NCI-H146 treated with DMSO at 0.1 percent for 48 hours (cell line): ENCODE measurements around the gene CHD5.
"Not testable (repeated sequence)": the region's sequence is repeated elsewhere in the genome, so short reads cannot be mapped to it uniquely, and the experiment has no call there.

Experiments
- DNase-seq: peaks from one replicate; lab custom pipeline; 2025; ENCODE audit not compliant: unreplicated experiment; lab: John Stamatoyannopoulos, UW

Gene CHD5

DNA sequence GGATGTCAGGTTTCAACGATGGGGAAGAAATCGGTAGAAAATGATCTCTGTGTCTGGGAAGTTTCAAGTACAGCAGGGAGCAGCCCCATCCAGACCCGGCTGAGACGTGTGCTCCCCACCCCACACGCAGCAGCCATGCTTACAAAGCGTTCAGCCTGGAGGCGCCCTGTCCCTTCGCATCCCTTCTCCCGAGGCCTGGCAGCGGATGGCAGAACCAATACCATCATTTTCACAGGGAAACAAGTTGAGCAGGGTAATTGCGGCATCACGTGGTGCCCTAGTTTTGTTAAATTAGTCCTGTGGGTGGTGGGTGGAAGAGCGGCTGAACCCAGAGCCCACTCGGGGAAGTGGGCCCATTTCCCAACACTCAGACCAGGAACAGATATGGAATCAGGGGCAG lies 110.5 kb downstream of the CHD5 start:
- no peak for DNase-seq

- no peak for DNase-seq
Measured at GRCh38 chr1:6068932-6069331, 111.2 kb downstream of the CHD5 start.

- no peak for DNase-seq
Measured at GRCh38 chr1:6068073-6068472, 112.0 kb downstream of the CHD5 start.

DNA sequence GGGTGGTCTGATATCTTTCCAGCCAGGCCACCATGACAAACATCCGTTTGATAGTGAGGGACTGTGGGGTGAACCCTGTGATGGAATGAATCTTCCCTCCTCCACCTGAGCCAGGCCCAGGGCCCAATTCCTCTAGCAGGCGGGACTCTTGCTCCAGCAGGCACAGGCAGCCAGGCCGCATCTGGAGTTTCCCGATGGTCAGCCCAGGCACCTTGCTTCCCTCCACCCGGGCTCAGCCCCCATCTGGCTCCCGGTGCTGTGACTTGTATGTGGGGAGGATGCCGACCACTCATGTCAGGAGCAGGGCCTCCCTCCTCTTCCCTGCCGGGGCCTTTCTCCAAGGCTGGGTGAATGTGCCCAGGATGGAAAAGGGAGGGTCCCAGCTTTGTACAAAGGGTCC lies 113.4 kb downstream of the CHD5 start:
- DNase-seq = no peak

- no peak for DNase-seq
Measured at GRCh38 chr1:6065093-6065858, 114.8 kb downstream of the CHD5 start.

DNA sequence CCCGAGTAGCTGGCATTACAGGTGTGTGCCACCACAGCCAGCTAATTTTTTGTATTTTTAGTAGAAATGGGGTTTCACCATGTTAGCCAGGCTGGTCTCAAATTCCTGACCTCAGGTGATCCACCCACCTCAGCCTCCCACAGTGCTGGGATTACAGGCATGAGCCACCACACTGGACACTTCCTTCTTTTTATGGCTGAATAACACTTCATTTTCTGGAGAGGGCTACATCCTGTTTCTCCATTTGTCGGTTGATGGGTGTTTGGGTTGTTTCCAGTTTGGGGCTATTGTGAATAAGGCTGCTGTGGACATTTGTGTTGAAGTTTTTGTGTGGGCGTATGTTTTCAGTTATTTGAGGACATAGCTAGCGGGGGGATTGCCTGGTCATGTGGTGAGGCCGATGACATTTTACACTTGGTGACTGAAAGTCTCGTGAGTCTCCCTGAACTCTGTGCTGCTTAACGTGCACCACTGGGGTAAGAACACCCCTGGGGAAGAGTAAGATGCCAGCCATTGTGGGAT lies 116.5 kb downstream of the CHD5 start:
- DNase-seq = not testable (repeated sequence)

DNA sequence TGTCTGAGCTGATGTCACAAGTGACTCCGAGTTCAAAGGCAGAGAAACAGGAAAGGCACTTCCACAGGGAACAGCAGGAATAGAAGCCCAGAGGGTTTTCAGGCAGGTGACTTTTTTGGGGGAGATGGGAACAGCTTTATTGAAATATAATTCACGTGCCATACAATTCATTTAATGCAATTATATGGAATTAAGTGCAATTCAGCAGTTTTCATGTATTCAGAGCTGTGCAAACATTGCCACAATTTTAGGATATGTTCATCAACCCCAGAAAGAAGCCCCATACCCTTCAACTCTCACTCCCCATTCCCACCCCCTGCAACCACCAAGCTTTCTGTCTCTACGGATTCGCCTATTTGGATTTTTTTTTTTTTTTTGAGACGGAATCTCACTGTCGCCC lies 117.5 kb downstream of the CHD5 start:
- no peak for DNase-seq

GRCh38 chr1:6059866-6060265 lies 120.3 kb downstream of the CHD5 start:
- DNase-seq = no peak

DNA sequence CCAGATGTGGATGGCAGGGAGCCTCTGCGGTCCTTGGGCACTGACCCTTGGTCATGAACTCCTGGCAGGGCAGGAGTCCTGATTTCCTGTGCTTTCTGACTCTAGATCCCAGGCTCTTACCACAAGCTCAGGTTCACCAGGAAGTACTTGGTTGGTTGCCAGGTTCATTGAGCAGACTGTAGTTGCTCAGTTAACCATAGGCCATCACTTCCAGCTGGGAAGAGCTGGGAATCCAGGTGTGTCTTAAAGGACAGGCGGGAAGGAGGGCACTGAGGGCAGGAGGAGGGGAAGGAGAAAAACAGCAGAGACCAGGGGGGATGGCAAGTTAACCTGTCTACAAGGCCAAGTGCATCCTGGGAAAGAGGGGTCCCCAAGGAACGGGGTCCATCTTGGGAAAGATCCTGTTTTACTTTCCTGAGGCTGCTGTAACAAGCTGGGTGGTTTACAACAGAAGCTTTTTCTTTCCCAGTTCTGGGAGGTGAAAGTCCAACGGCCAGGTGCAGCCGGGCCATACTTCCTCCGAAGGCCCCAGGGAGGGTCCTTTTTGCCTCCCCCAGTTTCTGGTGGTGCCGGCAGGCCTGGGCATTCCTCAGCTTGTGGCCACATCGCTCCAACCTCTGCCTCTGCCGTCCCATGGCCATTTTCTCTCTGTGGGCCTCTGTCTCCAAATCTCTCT lies 122.8 kb downstream of the CHD5 start:
- DNase-seq = no peak

DNA sequence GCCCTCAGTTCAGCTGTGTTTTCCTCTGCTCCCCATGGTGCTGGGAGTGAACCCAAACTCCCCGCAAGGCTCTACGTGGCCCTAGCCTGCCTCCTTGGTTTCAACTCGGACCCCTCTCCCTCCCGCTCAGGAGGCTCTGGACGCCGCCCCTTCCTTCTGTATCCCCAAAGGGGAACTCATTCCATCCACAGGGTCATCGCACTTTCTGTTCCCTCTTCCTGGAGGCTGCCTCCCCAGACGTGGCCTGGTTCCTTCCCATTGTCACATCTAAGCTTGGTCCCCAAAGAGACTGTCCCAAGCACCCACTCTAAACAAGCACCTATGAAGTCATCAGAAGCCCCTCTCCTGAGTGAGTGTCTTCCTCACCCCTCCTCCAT lies 123.6 kb downstream of the CHD5 start:
- no peak for DNase-seq

DNA sequence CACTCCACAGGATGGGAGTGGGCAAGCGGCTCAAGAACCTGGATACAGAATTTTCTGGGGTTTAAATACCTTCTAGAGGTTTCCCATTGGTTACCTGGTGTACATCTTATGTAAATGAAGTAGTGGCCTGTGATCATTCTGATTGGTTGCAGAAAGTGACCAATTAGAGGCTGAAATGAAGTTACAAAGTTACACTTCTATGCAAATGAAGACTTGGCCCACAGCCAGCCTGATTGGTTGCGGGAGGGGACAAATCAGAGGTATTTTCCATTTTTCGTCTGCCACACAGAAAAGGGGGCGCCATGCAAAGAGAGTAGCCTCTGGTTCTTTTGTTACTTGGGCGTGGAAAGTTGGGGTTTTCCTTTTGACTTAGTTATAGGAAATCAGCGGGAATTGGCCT lies 125.5 kb downstream of the CHD5 start:
- no peak for DNase-seq

DNA sequence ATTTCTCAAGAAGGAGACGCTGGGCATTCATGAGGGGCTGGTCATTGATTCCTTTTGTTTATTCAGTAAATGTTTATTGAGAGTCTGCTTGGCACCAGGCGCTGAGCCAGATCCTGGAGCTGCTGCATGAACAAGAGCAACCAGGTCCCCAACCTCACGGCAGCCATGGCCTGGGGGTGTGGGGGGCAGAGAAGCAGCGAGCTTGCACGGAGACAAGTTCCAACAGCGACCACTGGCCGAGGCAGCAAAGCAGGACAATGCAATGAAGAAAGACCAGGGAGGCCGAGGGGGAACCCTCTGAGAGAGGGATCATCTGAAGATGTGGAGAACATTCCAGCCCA lies 126.9 kb downstream of the CHD5 start:
- DNase-seq = no peak

GRCh38 chr1:6052543-6053205 lies 127.4 kb downstream of the CHD5 start:
- peak; percentile 55 for DNase-seq
